IMR-90 (cell line): ENCODE results near the gene MTPN. TPM values are rescaled to one million over a fixed set of nuclear protein-coding genes. Genes with fewer than 3 reads are reported as not detected.

Experiments used
- ATAC-seq: fragments of 200-7000 bp; cut with Tn5 transposase; 2 replicates; pipeline ENCODE4 v1.9.1; 2020; ENCODE audit warnings: low read depth, mild to moderate bottlenecking, moderate library complexity
- BruUV-seq: library from RNA; stranded (reverse); fragments of 400-500 nt; replicated peaks from 2 replicates; lab custom pipeline; 2021; lab: Mats Ljungman, UMichigan
- CTCF ChIA-PET: fragments of 300-600 bp; formaldehyde crosslinking; extraction: SDS; loops from one replicate; lab custom pipeline; 2021; ENCODE audit warnings: antibody characterized with exemption; lab: Yijun Ruan, JAX
- POLR2A ChIA-PET: fragments of 300-600 bp; sonication (Branson Sonifier 250); formaldehyde crosslinking; loops from one replicate; lab custom pipeline; 2022; ENCODE audit warnings: antibody characterized with exemption; ENCODE audit not compliant: unreplicated experiment; lab: Charles Lee
- DNase-seq: peaks from one replicate; pipeline ENCODE4 v3.0.0; 2013
- H2AFZ ChIP-seq: replicated peaks from 2 replicates; pipeline ENCODE3; 2013; ENCODE audit warnings: low read length, mild to moderate bottlenecking; ENCODE audit not compliant: poor library complexity
- H2AK5ac ChIP-seq: 2 replicates; pipeline ENCODE4 v1.6.1; 2013; ENCODE audit warnings: low read depth, low read length, inconsistent platforms
- H2AK9ac ChIP-seq: replicated peaks from 2 replicates; pipeline ENCODE3; 2013; ENCODE audit warnings: mild to moderate bottlenecking, low read depth, low read length, moderate library complexity; ENCODE audit not compliant: poor library complexity
- H2BK120ac ChIP-seq: 2 replicates; pipeline ENCODE4 v1.6.1; 2013; ENCODE audit warnings: low read depth, low read length, inconsistent platforms
- H2BK15ac ChIP-seq: 3 replicates; pipeline ENCODE4 v1.6.1; 2013; ENCODE audit warnings: low read depth, low read length, inconsistent platforms
- H2BK20ac ChIP-seq: 2 replicates; pipeline ENCODE4 v1.6.1; 2013; ENCODE audit warnings: low read depth, mild to moderate bottlenecking, inconsistent platforms, low read length, moderate library complexity
- H2BK5ac ChIP-seq: 2 replicates; pipeline ENCODE4 v1.6.1; 2013; ENCODE audit warnings: mild to moderate bottlenecking, low read depth, low read length, inconsistent platforms; ENCODE audit not compliant: poor library complexity, severe bottlenecking
- H3K14ac ChIP-seq: replicated peaks from 2 replicates; pipeline ENCODE4 v1.6.1; 2013; ENCODE audit warnings: low read depth, low read length, inconsistent platforms
- H3K18ac ChIP-seq: 2 replicates; pipeline ENCODE4 v1.6.1; 2013; ENCODE audit warnings: low read depth, low read length, control low read depth
- H3K23ac ChIP-seq: 2 replicates; pipeline ENCODE4 v1.6.1; 2013; ENCODE audit warnings: low read depth, low read length, inconsistent platforms
- H3K27ac ChIP-seq: 2 replicates; pipeline ENCODE4 v1.5.1; 2013; ENCODE audit warnings: mild to moderate bottlenecking, control low read depth, low read length; ENCODE audit not compliant: insufficient read depth
- H3K27me3 ChIP-seq: 2 replicates; pipeline ENCODE4 v1.6.1; 2013; ENCODE audit warnings: low read length; ENCODE audit not compliant: control insufficient read depth, insufficient read depth
- H3K36me3 ChIP-seq: 2 replicates; pipeline ENCODE4 v1.6.1; 2013; ENCODE audit warnings: low read length, mixed read lengths; ENCODE audit not compliant: control insufficient read depth, insufficient read depth
- H3K4ac ChIP-seq: 2 replicates; pipeline ENCODE4 v1.6.1; 2013; ENCODE audit warnings: low read depth, low read length, inconsistent platforms
- H3K4me1 ChIP-seq: 2 replicates; pipeline ENCODE4 v1.6.1; 2013; ENCODE audit warnings: low read length, mixed read lengths; ENCODE audit not compliant: control insufficient read depth, insufficient read depth
- H3K4me2 ChIP-seq: 2 replicates; pipeline ENCODE4 v1.6.1; 2013; ENCODE audit warnings: low read depth, mild to moderate bottlenecking, control low read depth, low read length, moderate library complexity
- H3K4me3 ChIP-seq: 2 replicates; pipeline ENCODE4 v1.5.1; 2013; ENCODE audit warnings: low read depth, mild to moderate bottlenecking, control low read depth, low read length, moderate library complexity; ENCODE audit not compliant: insufficient read depth
- H3K56ac ChIP-seq: 2 replicates; pipeline ENCODE4 v1.6.1; 2013; ENCODE audit warnings: low read length, inconsistent platforms; ENCODE audit not compliant: insufficient read depth; ENCODE audit errors: extremely low read depth
- H3K79me1 ChIP-seq, 2 experiments: 2 replicates each; pipeline ENCODE4 v1.6.1; 2013; ENCODE audit warnings: low read length in 2 of 2, inconsistent platforms in 1 of 2, low read depth in 1 of 2
- H3K9ac ChIP-seq: 2 replicates; pipeline ENCODE4 v1.6.1; 2013; ENCODE audit warnings: low read depth, low read length, control low read depth
- H3K9me1 ChIP-seq: 2 replicates; pipeline ENCODE4 v1.6.1; 2013; ENCODE audit warnings: low read length, inconsistent platforms; ENCODE audit not compliant: insufficient read depth
- H3K9me3 ChIP-seq: 2 replicates; pipeline ENCODE4 v1.6.1; 2013; ENCODE audit warnings: low read length; ENCODE audit not compliant: control insufficient read depth, insufficient read depth
- H4K20me1 ChIP-seq: 2 replicates; pipeline ENCODE4 v1.6.1; 2013; ENCODE audit warnings: low read length, inconsistent platforms; ENCODE audit not compliant: insufficient read depth
- H4K5ac ChIP-seq: 2 replicates; pipeline ENCODE4 v1.6.1; 2013; ENCODE audit warnings: mild to moderate bottlenecking, low read depth, low read length, control low read depth
- H4K8ac ChIP-seq, 2 experiments: 2 replicates each; pipeline ENCODE4 v1.6.1; 2013; ENCODE audit warnings: low read depth in 2 of 2, low read length in 2 of 2, control low read depth in 1 of 2, inconsistent platforms in 1 of 2
- H4K91ac ChIP-seq: 2 replicates; pipeline ENCODE4 v1.6.1; 2013; ENCODE audit warnings: low read depth, low read length, inconsistent platforms; ENCODE audit not compliant: insufficient read depth
- MAFK ChIP-seq: IDR thresholded peaks from 2 replicates; pipeline ENCODE4 v1.6.1; 2012; ENCODE audit warnings: low read depth, low read length, improper control_type of control experiment
- MAZ ChIP-seq: IDR thresholded peaks from 2 replicates; pipeline ENCODE4 v1.6.1; 2012; ENCODE audit warnings: low read depth, mild to moderate bottlenecking, low read length, improper control_type of control experiment, moderate library complexity, borderline replicate concordance
- MXI1 ChIP-seq: IDR thresholded peaks from 2 replicates; pipeline ENCODE4 v1.6.1; 2012; ENCODE audit warnings: low read depth, mild to moderate bottlenecking, low read length, moderate library complexity, borderline replicate concordance
- RFX5 ChIP-seq: IDR thresholded peaks from 2 replicates; pipeline ENCODE4 v1.8.0; 2012; ENCODE audit warnings: low read depth, mild to moderate bottlenecking, low read length, moderate library complexity
- USF2 ChIP-seq: fragments of 150-350 bp; IDR thresholded peaks from 2 replicates; pipeline ENCODE4 v1.6.1; 2017; ENCODE audit warnings: mild to moderate bottlenecking, antibody characterized with exemption, low read length, low read depth
- WGBS, 2 experiments: methylation state at CpG; one replicate each; pipeline versions ENCODE4 v1.1.5 to v1.1.7; 2013; ENCODE audit warnings: missing lambda C conversion rate in 2 of 2; ENCODE audit not compliant: insufficient read length in 1 of 2; ENCODE audit errors: extremely low coverage in 2 of 2; 5-methylcytosine and 5-hydroxymethylcytosine counted together
- dilution Hi-C: fragments of 300-500 bp; cut with HindIII; formaldehyde crosslinking; loops from one replicate; pipeline ENCODE4 v1.14.3; 2018; ENCODE audit warnings: low sequenced_read_pairs; ENCODE audit not compliant: unreplicated experiment
- in situ Hi-C: fragments of 300-500 bp; cut with MboI; formaldehyde crosslinking; loops from 3 replicates; pipeline ENCODE4 v1.14.3; 2019; ENCODE audit warnings: low sequenced_read_pairs, inconsistent platforms, mixed read lengths
- intact Hi-C: fragments of 100-400 bp; cut with micrococcal nuclease; formaldehyde crosslinking; loops from 2 replicates; pipeline ENCODE4 v1.10.0; 2022
- polyA plus RNA-seq, 3 experiments: library from polyadenylated mRNA; depleted of rRNA; stranded (reverse); fragments of >200 nt; gene quantifications; 2 replicates each; pipeline ENCODE4 v1.2.3, GENCODE V29; 2012; ENCODE audit warnings: low replicate concordance in 1 of 3
- total RNA-seq: library from RNA; depleted of rRNA; stranded (reverse); fragments of >200 nt; gene quantifications from 2 replicates; pipeline ENCODE4 v1.2.3, GENCODE V29; 2012

The MTPN gene
- total and polyA plus RNA-seq, 2 of the 4 experiments (the other 2 are of a cell fraction), result 58.8 to 94.4 TPM

GRCh38 chr7:135922263-135922662, 54.9 kb downstream of the MTPN start:
- TF ChIP-seq MAZ (no peak), MXI1 (no peak), RFX5 (no peak), USF2 (no peak), MAFK (no peak)
- Histone ChIP-seq H3K4me3 (no peak overlapping the region), H4K20me1 (no peaks in the 10 kb centered on the region), H3K9me3 (no peaks in the 10 kb centered on the region), H3K18ac (no peak overlapping the region), H2AK5ac (no peak overlapping the region), H2AFZ (no peak overlapping the region), H2BK15ac (no peak overlapping the region), H3K4me2 (no peak overlapping the region), H2BK20ac (no peak overlapping the region), H3K14ac (no peak overlapping the region), H3K23ac (no peak overlapping the region), H3K27me3 (no peaks in the 10 kb centered on the region), H3K56ac (no peak overlapping the region), H3K9ac (no peak overlapping the region), H4K5ac (no peak overlapping the region), H3K4ac (no peak overlapping the region), H2BK120ac (no peak overlapping the region), H3K27ac (no peak overlapping the region), H4K91ac (no peak overlapping the region), H3K79me1 (peaks cover 0 to 13% of the 10 kb centered on the region in 2 experiments; a peak in 2 of 4 replicates), H3K9me1 (peaks cover 13% of the 10 kb centered on the region), H3K36me3 (no peaks in the 10 kb centered on the region), H4K8ac (no peak overlapping the region), H3K4me1 (peaks cover 3% of the 10 kb centered on the region), H2BK5ac (no peak overlapping the region), H2AK9ac (no peak overlapping the region)
- POLR2A ChIA-PET, result no interaction called here
- BruUV-seq, result no TSS peak
- no CpG with 5 or more reads among the region's 3 CpGs for WGBS, 2 experiments
- intact Hi-C loops (loop anchor here (5.0 kb wide), 1 partner anchor 85 kb away; no protein-coding TSS in a partner anchor), in situ Hi-C loops (no loop called here), dilution Hi-C loops (no loop called here)
- no peak for ATAC-seq
- CTCF ChIA-PET, result no interaction called here
- no peak for DNase-seq
